OCI-LY7 (cell line): Measurements from ENCODE around the gene TREML4. TPM values are rescaled to one million over a fixed set of nuclear protein-coding genes. Genes with fewer than 3 reads are reported as not detected.

ENCODE experiments used
- BruUV-seq: library from RNA; stranded (reverse); fragments of 400-500 nt; replicated peaks from 2 replicates; lab custom pipeline; 2021; lab: Mats Ljungman, UMichigan
- CTCF ChIA-PET: fragments of 300-600 bp; sonication (Branson Sonifier 250); formaldehyde crosslinking; loops from one replicate; lab custom pipeline; 2022; ENCODE audit warnings: antibody characterized with exemption; ENCODE audit not compliant: unreplicated experiment; lab: Charles Lee
- POLR2A ChIA-PET: fragments of 300-600 bp; sonication (Branson Sonifier 250); formaldehyde crosslinking; loops from one replicate; lab custom pipeline; 2022; ENCODE audit warnings: antibody characterized with exemption; lab: Charles Lee
- DNase-seq: peaks from one replicate; pipeline ENCODE4 v3.0.0-alpha.2; 2015; ENCODE audit warnings: low spot score
- H2AFZ ChIP-seq: fragments of 200-600 bp; sonication (generic), shearing (Covaris generic); 2 replicates; pipeline ENCODE4 v1.6.1; 2014; ENCODE audit warnings: mild to moderate bottlenecking, antibody characterized with exemption, low read length, moderate library complexity
- H3K27ac ChIP-seq: fragments of 200-600 bp; sonication (generic); 2 replicates; pipeline ENCODE4 v1.5.1; 2014; ENCODE audit warnings: mixed run types, low read depth, mild to moderate bottlenecking, moderate library complexity, low read length, inconsistent platforms; ENCODE audit not compliant: poor library complexity, severe bottlenecking
- H3K36me3 ChIP-seq: fragments of 200-600 bp; sonication (generic); 2 replicates; pipeline ENCODE4 v1.6.1; 2014; ENCODE audit warnings: mild to moderate bottlenecking, antibody characterized with exemption, low read length, moderate library complexity, mixed read lengths; ENCODE audit not compliant: insufficient read depth
- H3K4me1 ChIP-seq: fragments of 200-600 bp; sonication (generic); 2 replicates; pipeline ENCODE4 v1.5.1; 2014; ENCODE audit warnings: mild to moderate bottlenecking, low read length; ENCODE audit not compliant: insufficient read depth, poor library complexity, severe bottlenecking
- H3K4me2 ChIP-seq: fragments of 200-600 bp; sonication (generic); 2 replicates; pipeline ENCODE4 v1.6.1; 2014; ENCODE audit warnings: mild to moderate bottlenecking, low read length
- H3K4me3 ChIP-seq: fragments of 200-600 bp; sonication (generic); 2 replicates; pipeline ENCODE4 v1.5.1; 2014; ENCODE audit warnings: mild to moderate bottlenecking, low read depth, low read length; ENCODE audit not compliant: poor library complexity, severe bottlenecking
- H3K79me2 ChIP-seq: fragments of 200-600 bp; sonication (generic); 2 replicates; pipeline ENCODE4 v1.6.1; 2016; ENCODE audit warnings: low read depth, mild to moderate bottlenecking, low read length, moderate library complexity, mixed read lengths; ENCODE audit not compliant: insufficient read depth
- H3K9me2 ChIP-seq: fragments of 200-600 bp; sonication (generic); 2 replicates; pipeline ENCODE4 v1.6.1; 2016; ENCODE audit warnings: mild to moderate bottlenecking, low read length, mixed read lengths; ENCODE audit not compliant: insufficient read depth
- H3K9me3 ChIP-seq: fragments of 200-600 bp; sonication (generic); 2 replicates; pipeline ENCODE4 v1.6.1; 2014; ENCODE audit warnings: mild to moderate bottlenecking, mixed run types, low read length, mixed read lengths
- H4K20me1 ChIP-seq: fragments of 200-600 bp; sonication (generic); 2 replicates; pipeline ENCODE4 v1.6.1; 2014; ENCODE audit warnings: mild to moderate bottlenecking, antibody characterized with exemption, low read length, moderate library complexity, mixed read lengths; ENCODE audit not compliant: insufficient read depth
- CTCF ChIP-seq: fragments of 200-600 bp; sonication (generic); conservative IDR thresholded peaks from 2 replicates; pipeline ENCODE4 v1.5.1; 2014; ENCODE audit warnings: mild to moderate bottlenecking, antibody characterized with exemption, low read length, moderate library complexity, mixed read lengths
- EZH2phosphoT487 ChIP-seq: fragments of 200-600 bp; sonication (generic); IDR thresholded peaks from 2 replicates; pipeline ENCODE4 v1.6.1; 2018; ENCODE audit warnings: low read depth, borderline replicate concordance, mild to moderate bottlenecking, mixed run types, antibody characterized with exemption, low read length, moderate library complexity, mixed read lengths
- intact Hi-C: fragments of 100-400 bp; cut with micrococcal nuclease; formaldehyde crosslinking; loops from one replicate; pipeline ENCODE4 v1.10.0; 2022; ENCODE audit not compliant: unreplicated experiment
- total RNA-seq, 2 experiments: library from RNA; depleted of rRNA in 1 of 2; stranded (reverse); fragments of >200 nt in 1 of 2; shearing (Covaris generic) in 1 of 2; gene quantifications; 2 replicates each; pipeline ENCODE4 v1.2.3, GENCODE V29; 2014 to 2022

The TREML4 gene
- total RNA-seq, 2 experiments from 2014 or later: not detected

- CTCF ChIA-PET: interaction anchor here (1.1 to 1.7 kb wide), 3 partner anchors 11 to 20 kb away, joined by 3 to 4 read pairs (median 4); no protein-coding TSS in a partner anchor
- Histone ChIP-seq H3K4me2 (peak overlapping the region; percentile 83), H3K4me3 (peak overlapping the region; percentile 65), H3K36me3 (peaks cover 18% of the 10 kb centered on the region), H3K9me3 (no peaks in the 10 kb centered on the region), H4K20me1 (no peaks in the 10 kb centered on the region), H3K4me1 (peaks cover 49% of the 10 kb centered on the region), H3K27ac (peak overlapping the region; percentile 95), H2AFZ (peak overlapping the region; percentile 49; the same call in 1 of the 2 replicates), H3K9me2 (no peaks in the 10 kb centered on the region), H3K79me2 (peaks cover 7% of the 10 kb centered on the region; the same call in 1 of the 2 replicates)
- TF ChIP-seq CTCF: no peak
- TF ChIP-seq EZH2phosphoT487: no peak
- intact Hi-C loops: loop anchor here (2.0 to 5.0 kb wide), 2 partner anchors 117 to 128 kb away; partner anchors contain the start of genes NFYA and OARD1
- TSS peak; percentile 79 for BruUV-seq
- peak; percentile 73 for DNase-seq
- POLR2A ChIA-PET: interaction anchor here (0.6 to 1.8 kb wide), 14 partner anchors 9 to 967 kb away, joined by 3 to 9 read pairs (median 3); partner anchors contain the start of genes NFYA and OARD1
Observed at GRCh38 chr6:41200296-41200900, 27.8 kb upstream of the TREML4 start.

GRCh38 chr6:41200901-41201763 is 27.0 kb upstream of the TREML4 start, which contains the start of gene TREML2:
Gene TREML2, minus strand, starts transcription at chr6:41201149. Its CDS starts 141 bp downstream, at chr6:41201008.
- peaks cover 18% of the 10 kb centered on the region for H3K36me3 ChIP-seq
- ChIA-PET CTCF (interaction anchor here (1.1 to 1.7 kb wide), 2 partner anchors 16 to 20 kb away, joined by 3 to 4 read pairs; no protein-coding TSS in a partner anchor), POLR2A (interaction anchor here (0.6 to 1.8 kb wide), 14 partner anchors 8 to 966 kb away, joined by 3 to 9 read pairs (median 3); partner anchors contain the start of genes NFYA and OARD1)
- H3K9me2 ChIP-seq: no peaks in the 10 kb centered on the region
- no peaks in the 10 kb centered on the region for H3K9me3 ChIP-seq
- intact Hi-C loops: loop anchor here (2.0 to 5.0 kb wide), 2 partner anchors 116 to 128 kb away; partner anchors contain the start of genes NFYA and OARD1
- peak within 1 kb of the TSS; percentile 65 for H3K4me3 ChIP-seq
- H3K27ac ChIP-seq: peak within 1 kb of the TSS; percentile 95
- H3K4me2 ChIP-seq: peak within 1 kb of the TSS; percentile 83
- peaks cover 49% of the 10 kb centered on the region for H3K4me1 ChIP-seq
- peak within 1 kb of the TSS; percentile 49; the same call in 1 of the 2 replicates for H2AFZ ChIP-seq
- no peaks in the 10 kb centered on the region for H4K20me1 ChIP-seq
- TF ChIP-seq EZH2phosphoT487: no peak
- no peak for TF ChIP-seq CTCF
- peak; percentile 87 for DNase-seq
- H3K79me2 ChIP-seq: peaks cover 7% of the 10 kb centered on the region; the same call in 1 of the 2 replicates
- BruUV-seq: no TSS peak
